OCI-LY7 (cell line): ENCODE results near the gene ANKRD33B.

Experiments
- CTCF ChIP-seq: fragments of 200-600 bp; sonication (generic); conservative IDR thresholded peaks from 2 replicates; pipeline ENCODE4 v1.5.1; 2014; ENCODE audit warnings: mild to moderate bottlenecking, antibody characterized with exemption, low read length, moderate library complexity, mixed read lengths
- EZH2phosphoT487 ChIP-seq: fragments of 200-600 bp; sonication (generic); IDR thresholded peaks from 2 replicates; pipeline ENCODE4 v1.6.1; 2018; ENCODE audit warnings: low read depth, borderline replicate concordance, mild to moderate bottlenecking, mixed run types, antibody characterized with exemption, low read length, moderate library complexity, mixed read lengths

GRCh38 chr5:10632110-10632761, 68.4 kb downstream of the ANKRD33B start:
- TF ChIP-seq CTCF, result no peak
- TF ChIP-seq EZH2phosphoT487, result no peak
